ENCODE data around the gene DYNC1LI1. TPM values are rescaled to one million over a fixed set of nuclear protein-coding genes. Genes with fewer than 3 reads are reported as not detected.

DYNC1LI1 gene
- polyA plus RNA-seq, 1 donor (not counting 4 experiments of a cell fraction or from before 2014, with no cell fraction given): 64.4 TPM

- Histone ChIP-seq H4K20me1 (ENCODE audit: control insufficient read depth, extremely low read depth, insufficient read depth, low read length) (peaks cover 5% of the 10 kb centered on the region), H2AFZ (ENCODE audit: control insufficient read depth, low read length) (no peak overlapping the region), H3K4me1 (ENCODE audit: control insufficient read depth, extremely low read depth, insufficient read depth, low read length) (no peaks in the 10 kb centered on the region), H3K4me3 (ENCODE audit: control insufficient read depth in 2 of 3, extremely low read depth in 1 of 3, insufficient read depth in 2 of 3, low read depth in 1 of 3, low read length in 3 of 3) (no peak overlapping the region), H3K9me1 (ENCODE audit: control insufficient read depth, extremely low read depth, insufficient read depth, low read length) (no peaks in the 10 kb centered on the region), H3K27ac (ENCODE audit: control insufficient read depth, insufficient read depth, low read length) (no peak overlapping the region), H3K9me3 (ENCODE audit: control insufficient read depth, low read depth, low read length) (no peaks in the 10 kb centered on the region), H3K9ac (ENCODE audit: control insufficient read depth, extremely low read depth, insufficient read depth, low read length) (no peak overlapping the region), H3K4me2 (ENCODE audit: control insufficient read depth, extremely low read depth, insufficient read depth, low read depth, low read length) (no peak overlapping the region), H3K27me3 (ENCODE audit: control insufficient read depth, extremely low read depth, insufficient read depth, low read length) (no peaks in the 10 kb centered on the region), H3K79me2 (ENCODE audit: control insufficient read depth, insufficient read depth, low read length) (peaks cover 80% of the 10 kb centered on the region), H3K36me3 (ENCODE audit: control insufficient read depth in 2 of 2, extremely low read depth in 1 of 2, insufficient read depth in 2 of 2, low read length in 2 of 2) (peaks cover 1 to 3% of the 10 kb centered on the region in 2 experiments)
- TF ChIP-seq EZH2 (IDR thresholded peaks at IDR 0.05; ENCODE audit: low read length): no peak
- TF ChIP-seq, protein P1, sequence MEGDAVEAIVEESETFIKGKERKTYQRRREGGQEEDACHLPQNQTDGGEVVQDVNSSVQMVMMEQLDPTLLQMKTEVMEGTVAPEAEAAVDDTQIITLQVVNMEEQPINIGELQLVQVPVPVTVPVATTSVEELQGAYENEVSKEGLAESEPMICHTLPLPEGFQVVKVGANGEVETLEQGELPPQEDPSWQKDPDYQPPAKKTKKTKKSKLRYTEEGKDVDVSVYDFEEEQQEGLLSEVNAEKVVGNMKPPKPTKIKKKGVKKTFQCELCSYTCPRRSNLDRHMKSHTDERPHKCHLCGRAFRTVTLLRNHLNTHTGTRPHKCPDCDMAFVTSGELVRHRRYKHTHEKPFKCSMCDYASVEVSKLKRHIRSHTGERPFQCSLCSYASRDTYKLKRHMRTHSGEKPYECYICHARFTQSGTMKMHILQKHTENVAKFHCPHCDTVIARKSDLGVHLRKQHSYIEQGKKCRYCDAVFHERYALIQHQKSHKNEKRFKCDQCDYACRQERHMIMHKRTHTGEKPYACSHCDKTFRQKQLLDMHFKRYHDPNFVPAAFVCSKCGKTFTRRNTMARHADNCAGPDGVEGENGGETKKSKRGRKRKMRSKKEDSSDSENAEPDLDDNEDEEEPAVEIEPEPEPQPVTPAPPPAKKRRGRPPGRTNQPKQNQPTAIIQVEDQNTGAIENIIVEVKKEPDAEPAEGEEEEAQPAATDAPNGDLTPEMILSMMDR (optimal IDR thresholded peaks at IDR 0.05 in 1 of 3, IDR thresholded peaks at IDR 0.05 in 1 of 3, conservative IDR thresholded peaks at IDR 0.05 in 1 of 3; ENCODE audit: extremely low read depth in 1 of 3, insufficient read depth in 2 of 3, low read length in 3 of 3): no peak
- FAIRE-seq (peak; percentile 39), DNase-seq (ENCODE audit: low read depth, low spot score) (no peak)
- dilution Hi-C loops (cut with MboI; ENCODE audit: extremely low pct_ligation_motif_present, low sequenced_read_pairs): no loop called here
Observed at GRCh38 chr3:32551087-32551486, 19.6 kb downstream of the DYNC1LI1 start.

DNA sequence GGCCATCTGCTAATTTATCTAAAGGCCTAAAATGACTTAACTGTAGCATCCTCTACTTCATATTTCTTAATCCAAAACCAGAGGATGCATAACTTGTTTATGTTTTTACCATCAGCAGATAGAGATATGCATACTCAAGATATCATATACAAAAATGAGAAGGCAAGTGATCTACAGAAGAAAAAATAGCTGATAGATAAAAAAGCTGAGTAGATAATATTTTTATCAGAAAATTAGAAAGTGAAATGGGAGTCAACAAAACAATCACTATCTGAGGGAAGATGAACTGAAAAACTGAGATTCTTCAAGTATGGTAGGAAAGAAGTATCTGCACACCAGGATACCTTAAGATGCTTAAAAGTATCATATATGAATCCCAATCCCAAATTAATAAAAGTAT, 25.4 kb downstream of the DYNC1LI1 start:
- no peaks in the 10 kb centered on the region for H3K9me1 ChIP-seq (ENCODE audit: control insufficient read depth, extremely low read depth, insufficient read depth, low read length)
- dilution Hi-C loops (cut with MboI; ENCODE audit: extremely low pct_ligation_motif_present, low sequenced_read_pairs): no loop called here

More for the DNA sequence above, 25.4 kb downstream of the DYNC1LI1 start:
- H3K27me3 ChIP-seq (ENCODE audit: control insufficient read depth, extremely low read depth, insufficient read depth, low read length): no peaks in the 10 kb centered on the region
- H3K9me3 ChIP-seq (ENCODE audit: control insufficient read depth, low read depth, low read length): no peaks in the 10 kb centered on the region
- H3K27ac ChIP-seq (ENCODE audit: control insufficient read depth, insufficient read depth, low read length): no peak overlapping the region
- H3K9ac ChIP-seq (ENCODE audit: control insufficient read depth, extremely low read depth, insufficient read depth, low read length): no peak overlapping the region
- H3K36me3 ChIP-seq (ENCODE audit: control insufficient read depth in 2 of 2, extremely low read depth in 1 of 2, insufficient read depth in 2 of 2, low read length in 2 of 2): no peaks in the 10 kb centered on the region
- no peak for FAIRE-seq
- no peak overlapping the region for H3K4me2 ChIP-seq (ENCODE audit: control insufficient read depth, extremely low read depth, insufficient read depth, low read depth, low read length)
- no peak overlapping the region for H2AFZ ChIP-seq (ENCODE audit: control insufficient read depth, low read length)
- no peak overlapping the region for H3K4me3 ChIP-seq (ENCODE audit: control insufficient read depth in 2 of 3, extremely low read depth in 1 of 3, insufficient read depth in 2 of 3, low read depth in 1 of 3, low read length in 3 of 3)
- no peaks in the 10 kb centered on the region for H3K4me1 ChIP-seq (ENCODE audit: control insufficient read depth, extremely low read depth, insufficient read depth, low read length)
- TF ChIP-seq EZH2 (IDR thresholded peaks at IDR 0.05; ENCODE audit: low read length): no peak
- TF ChIP-seq, protein P1 (optimal IDR thresholded peaks at IDR 0.05 in 1 of 3, IDR thresholded peaks at IDR 0.05 in 1 of 3, conservative IDR thresholded peaks at IDR 0.05 in 1 of 3; ENCODE audit: extremely low read depth in 1 of 3, insufficient read depth in 2 of 3, low read length in 3 of 3): no peak
- no peak for DNase-seq (ENCODE audit: low read depth, low spot score)
- no peaks in the 10 kb centered on the region for H4K20me1 ChIP-seq (ENCODE audit: control insufficient read depth, extremely low read depth, insufficient read depth, low read length)
- peaks cover 39% of the 10 kb centered on the region for H3K79me2 ChIP-seq (ENCODE audit: control insufficient read depth, insufficient read depth, low read length)
